Fibroblast of villous mesenchyme (primary cell): Measurements from ENCODE around the gene MAMDC4. TPM values are rescaled to one million over a fixed set of nuclear protein-coding genes. Genes with fewer than 3 reads are reported as not detected.
"Not testable (repeated sequence)": the region's sequence is repeated elsewhere in the genome, so short reads cannot be mapped to it uniquely, and the experiment has no call there.

Experiments
- DNase-seq: peaks from one replicate; pipeline ENCODE4 v3.0.0-alpha.2; 2010; ENCODE audit warnings: low read depth
- H3K4me3 ChIP-seq: 2 replicates; pipeline ENCODE4 v1.5.1; 2011; ENCODE audit warnings: low read depth, mild to moderate bottlenecking, low read length
- total RNA-seq: library from RNA; depleted of rRNA; stranded (reverse); fragments of >200 nt; gene quantifications from 2 replicates; pipeline ENCODE4 v1.2.3, GENCODE V29; 2012
- TF ChIP-seq, protein P1 (sequence below): IDR thresholded peaks from 2 replicates; pipeline ENCODE4 v1.5.1; 2012; ENCODE audit warnings: low read depth, mild to moderate bottlenecking, low read length; ENCODE audit not compliant: insufficient read depth

The MAMDC4 gene
- total RNA-seq, result 1.6 and 3.0 TPM in 2 replicates

DNA sequence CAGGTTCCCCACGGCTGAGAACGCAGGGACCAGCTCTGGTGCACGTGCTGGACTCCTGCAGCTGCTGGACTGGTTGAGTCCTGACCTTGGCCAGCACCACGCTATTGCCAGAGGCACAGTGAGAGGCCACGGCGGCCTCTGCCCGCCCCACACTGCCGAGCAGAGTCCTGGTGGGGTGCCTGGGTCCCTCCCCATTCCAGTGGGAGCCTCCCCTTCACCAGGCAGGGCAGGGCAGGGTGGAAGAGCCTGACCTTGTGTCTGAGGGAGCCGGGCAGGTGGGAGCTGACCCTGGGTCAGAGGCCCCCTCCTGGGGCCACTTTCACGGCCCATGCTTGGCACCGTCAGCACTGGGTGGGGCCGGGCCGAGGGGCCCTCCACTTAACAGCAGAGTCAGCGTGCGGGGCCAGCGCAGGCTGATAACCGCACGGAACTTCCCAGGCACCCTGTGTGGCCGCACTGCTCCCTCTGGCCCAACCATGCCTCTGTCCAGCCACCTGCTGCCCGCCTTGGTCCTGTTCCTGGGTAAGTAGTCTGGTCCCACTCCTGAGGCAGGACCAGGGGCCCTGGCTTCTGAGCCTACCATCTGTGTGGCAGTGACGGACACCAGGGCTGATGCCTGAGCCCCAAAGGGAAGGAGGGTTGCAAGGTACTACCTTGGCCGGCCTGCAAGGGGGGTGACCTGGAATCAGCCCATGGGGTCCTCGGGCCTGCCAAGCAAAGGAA is at the start of gene MAMDC4:
MAMDC4 (plus strand) TSS at position 406 of the 723 bp plus-strand sequence; CDS start at position 477, 71 bp downstream.
- TF ChIP-seq, protein P1, sequence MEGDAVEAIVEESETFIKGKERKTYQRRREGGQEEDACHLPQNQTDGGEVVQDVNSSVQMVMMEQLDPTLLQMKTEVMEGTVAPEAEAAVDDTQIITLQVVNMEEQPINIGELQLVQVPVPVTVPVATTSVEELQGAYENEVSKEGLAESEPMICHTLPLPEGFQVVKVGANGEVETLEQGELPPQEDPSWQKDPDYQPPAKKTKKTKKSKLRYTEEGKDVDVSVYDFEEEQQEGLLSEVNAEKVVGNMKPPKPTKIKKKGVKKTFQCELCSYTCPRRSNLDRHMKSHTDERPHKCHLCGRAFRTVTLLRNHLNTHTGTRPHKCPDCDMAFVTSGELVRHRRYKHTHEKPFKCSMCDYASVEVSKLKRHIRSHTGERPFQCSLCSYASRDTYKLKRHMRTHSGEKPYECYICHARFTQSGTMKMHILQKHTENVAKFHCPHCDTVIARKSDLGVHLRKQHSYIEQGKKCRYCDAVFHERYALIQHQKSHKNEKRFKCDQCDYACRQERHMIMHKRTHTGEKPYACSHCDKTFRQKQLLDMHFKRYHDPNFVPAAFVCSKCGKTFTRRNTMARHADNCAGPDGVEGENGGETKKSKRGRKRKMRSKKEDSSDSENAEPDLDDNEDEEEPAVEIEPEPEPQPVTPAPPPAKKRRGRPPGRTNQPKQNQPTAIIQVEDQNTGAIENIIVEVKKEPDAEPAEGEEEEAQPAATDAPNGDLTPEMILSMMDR, result no peak
- DNase-seq, result no peak
- H3K4me3 ChIP-seq, result no peak within 1 kb of the TSS

DNA sequence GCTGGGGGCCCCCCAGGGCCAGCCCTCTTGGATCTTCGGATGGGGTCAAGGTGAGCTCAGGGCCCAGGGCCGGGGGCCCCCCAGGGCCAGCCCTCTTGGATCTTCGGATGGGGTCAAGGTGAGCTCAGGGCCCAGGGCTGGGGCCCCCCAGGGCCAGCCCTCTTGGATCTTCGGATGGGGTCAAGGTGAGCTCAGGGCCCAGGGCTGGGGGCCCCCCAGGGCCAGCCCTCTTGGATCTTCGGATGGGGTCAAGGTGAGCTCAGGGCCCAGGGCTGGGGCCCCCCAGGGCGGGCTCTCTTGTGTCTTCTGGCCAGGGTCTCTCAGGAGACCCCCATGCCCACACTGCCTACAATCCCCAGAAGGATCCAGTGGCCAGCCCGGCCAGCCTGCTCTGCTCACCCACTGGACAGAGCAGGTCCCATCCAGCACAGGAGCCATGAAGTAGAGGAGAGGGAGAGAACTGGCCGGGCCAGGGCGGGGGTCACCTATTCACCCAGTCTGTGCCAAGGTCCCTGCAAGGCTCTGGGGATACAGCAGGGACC is 49.1 kb upstream of the MAMDC4 start:
- H3K4me3 ChIP-seq, DNase-seq: not testable (repeated sequence)

DNA sequence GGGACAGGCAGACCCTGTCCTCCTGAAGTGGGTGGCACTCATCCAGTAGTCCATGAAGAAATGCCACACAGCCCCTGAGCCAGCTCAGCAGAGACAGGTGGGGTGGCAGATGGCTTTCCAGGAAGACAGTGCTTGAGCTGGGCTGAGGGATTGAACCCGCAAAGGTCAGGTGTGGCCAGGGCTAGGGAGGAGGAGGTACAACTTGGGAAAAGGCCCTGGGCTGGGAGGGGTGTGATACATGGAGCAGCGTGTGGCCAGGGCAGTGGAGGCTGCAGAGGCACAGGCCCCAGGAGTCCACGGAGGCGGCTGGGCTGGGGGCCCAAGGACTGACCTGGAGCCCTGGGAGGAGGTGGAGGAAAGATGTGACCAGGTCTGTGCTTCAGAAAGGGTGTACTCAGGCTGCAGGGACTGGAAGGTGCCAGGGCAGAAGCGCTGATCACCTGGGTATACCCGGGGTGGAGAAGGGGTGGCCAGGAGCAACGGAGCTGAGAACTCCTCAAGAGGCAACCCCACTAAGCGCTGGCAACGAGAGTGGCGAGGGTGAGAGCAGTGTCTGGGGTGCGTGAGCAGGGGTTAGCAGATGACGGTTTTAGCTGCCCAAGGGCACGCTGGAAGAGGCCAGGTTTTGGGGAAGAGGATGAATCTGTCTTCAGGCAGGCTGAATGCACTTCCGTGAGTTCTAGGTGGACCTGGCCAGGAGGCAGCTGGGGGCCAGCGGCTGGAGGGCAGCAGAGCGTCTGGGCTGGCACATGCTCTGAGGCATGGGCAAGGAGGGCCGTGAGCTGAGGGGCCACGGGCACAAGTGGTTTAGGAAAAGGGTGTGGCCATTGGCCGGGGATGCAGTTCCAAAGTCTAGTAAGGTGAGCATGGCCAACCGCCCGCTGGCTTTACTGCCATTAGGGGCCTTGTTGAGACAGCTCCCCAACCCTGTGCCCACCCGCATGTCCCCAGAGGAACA is 48.3 kb upstream of the MAMDC4 start:
- H3K4me3 ChIP-seq, result no peak overlapping the region
- TF ChIP-seq, protein P1, result no peak
- no peak for DNase-seq

DNA sequence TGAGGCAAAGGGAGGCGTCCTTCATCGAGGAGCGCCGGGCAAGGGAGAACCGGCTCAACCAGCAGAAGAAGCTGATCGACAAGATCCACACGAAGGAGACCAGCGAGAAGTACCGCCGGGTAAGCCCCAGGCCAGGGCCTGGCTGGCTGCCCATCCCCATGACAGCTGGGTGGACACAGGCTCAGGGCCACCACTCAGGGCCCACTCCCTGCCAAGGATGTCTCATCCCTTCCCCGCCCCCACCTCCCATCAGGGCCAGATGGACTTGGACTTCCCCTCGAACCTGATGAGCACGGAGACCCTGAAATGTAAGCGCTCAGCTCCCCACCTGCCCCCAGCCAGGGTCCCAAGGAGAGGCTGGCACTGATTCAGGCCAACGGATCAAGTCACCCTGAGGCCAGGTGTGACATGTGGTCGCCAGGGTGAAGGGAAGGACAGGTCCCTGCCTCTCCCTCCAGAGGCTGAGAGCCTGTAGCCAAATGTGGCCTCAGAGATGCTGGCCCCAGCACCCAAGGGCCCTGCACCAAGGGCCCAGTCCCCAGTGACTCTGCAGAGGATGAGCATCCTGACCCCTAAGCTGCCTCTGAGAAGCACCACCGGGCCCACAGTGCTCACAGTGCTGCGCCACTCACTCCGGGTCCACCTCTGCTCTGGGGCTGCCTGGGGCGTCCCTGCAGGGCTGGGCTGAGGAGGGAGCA is 47.5 kb upstream of the MAMDC4 start:
- no peak overlapping the region for H3K4me3 ChIP-seq
- TF ChIP-seq, protein P1, result no peak
- DNase-seq, result no peak

DNA sequence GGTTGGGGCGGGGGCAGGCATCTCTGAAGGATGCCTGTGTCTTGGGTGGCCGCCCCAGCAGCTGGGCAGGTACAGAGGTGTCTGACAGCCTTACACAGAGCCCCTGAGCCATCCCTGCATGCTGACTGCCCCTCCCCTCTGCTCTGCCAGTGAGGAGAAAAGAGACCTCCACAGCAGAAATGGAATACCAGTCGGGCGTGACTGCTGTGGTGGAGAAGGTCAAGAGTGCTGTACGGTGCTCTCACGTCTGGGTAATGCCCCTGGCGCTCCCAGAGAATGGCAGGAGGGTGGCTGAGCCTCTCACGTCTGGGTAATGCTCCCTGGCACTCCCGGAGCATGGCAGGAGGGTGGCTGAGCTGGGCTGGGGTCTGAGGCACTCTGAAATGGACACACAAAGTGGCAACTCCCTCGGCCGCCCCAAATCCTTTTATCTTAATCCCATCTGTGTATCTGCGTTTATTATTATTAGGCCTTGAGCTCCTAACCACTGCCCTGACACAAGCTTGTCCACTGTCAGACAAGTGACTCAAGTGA is 46.9 kb upstream of the MAMDC4 start:
- DNase-seq, result no peak
- TF ChIP-seq, protein P1, result no peak
- no peak overlapping the region for H3K4me3 ChIP-seq

DNA sequence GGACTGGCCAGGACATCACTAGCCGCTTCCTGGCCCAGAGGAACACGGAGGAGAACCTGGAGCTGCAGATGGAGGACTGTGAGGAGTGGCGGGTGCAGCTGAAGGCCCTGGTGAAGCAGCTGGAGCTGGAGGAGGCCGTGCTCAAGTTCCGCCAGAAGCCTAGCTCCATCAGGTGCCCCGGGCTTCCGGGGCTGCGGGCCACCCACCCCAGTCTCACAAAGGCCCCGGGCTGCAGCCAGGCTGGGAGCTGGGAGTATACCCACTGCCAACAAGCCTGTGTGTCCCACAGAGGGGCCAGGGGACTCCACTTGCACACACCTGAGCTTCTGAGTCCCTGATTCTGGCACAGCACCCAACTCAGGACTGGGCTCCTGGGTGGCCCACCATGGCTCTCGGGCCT is 46.1 kb upstream of the MAMDC4 start:
- DNase-seq, result no peak
- TF ChIP-seq, protein P1, result no peak
- H3K4me3 ChIP-seq, result no peak overlapping the region
